HG03095 (cell line): ENCODE results near the gene LRRC8E.

Source experiments
- ATAC-seq: cut with Tn5 transposase; IDR thresholded peaks from one replicate; pipeline ENCODE4 v1.9.1; 2021; ENCODE audit warnings: moderate library complexity; ENCODE audit not compliant: unreplicated experiment

Gene LRRC8E

DNA sequence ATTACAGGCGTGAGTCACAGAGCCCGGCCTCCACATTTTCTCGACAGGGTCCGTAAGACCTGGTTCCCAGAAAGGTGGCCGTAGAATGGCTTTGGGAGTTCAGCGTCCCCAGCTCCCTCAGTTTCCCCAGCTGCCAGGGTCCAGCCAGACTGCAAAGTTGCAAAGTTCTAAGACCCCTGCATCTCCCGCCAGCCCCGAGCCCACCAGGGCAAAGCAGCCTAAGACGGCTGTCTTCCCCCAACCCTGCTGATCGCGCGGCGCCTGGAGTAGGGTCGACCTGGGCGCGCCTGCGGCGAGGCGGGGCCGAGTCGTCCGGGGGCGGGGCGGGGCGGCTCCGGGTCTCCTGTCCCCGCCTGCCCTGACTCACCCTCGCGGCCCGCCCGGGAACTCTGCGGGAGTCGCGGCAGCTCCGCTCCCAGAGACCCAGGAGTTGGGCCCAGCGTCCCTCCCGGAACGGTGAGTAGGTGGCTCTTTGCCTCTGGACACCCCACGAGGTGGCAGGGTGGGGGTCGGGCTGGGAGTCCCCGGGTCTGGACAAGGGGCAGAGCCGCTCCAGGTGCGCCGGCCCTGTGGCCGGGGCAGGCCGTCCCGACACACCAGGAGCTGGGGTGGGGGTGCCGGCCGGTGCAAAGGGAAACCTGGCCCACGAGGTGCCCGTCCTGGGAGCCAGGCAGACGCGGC, at the start of gene LRRC8E:
TSS of gene LRRC8E (plus strand) at position 366 of the 681 bp plus-strand sequence. CDS start 7,094 bp downstream, outside the sequence.
- ATAC-seq, result no peak

DNA sequence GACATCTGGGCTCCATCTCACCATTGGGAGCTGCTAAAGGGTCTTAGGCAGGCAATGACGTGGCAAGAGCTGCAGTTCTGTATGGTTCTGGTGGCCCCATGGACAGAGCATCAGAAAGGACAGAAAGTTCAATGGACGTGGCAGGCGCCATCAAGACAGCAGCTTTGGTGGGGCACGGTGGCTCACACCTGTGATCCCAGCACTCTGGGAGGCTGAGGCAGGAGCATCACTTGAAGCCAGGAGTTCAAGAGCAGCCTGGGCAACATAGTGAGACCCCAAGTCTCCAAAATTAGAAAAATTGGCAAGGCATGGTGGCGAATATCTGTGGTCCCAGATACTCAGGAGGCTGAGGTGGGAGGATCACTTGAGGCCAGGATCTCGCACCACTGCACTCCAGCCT, 48.8 kb upstream of the LRRC8E start:
- ATAC-seq, result no peak

DNA sequence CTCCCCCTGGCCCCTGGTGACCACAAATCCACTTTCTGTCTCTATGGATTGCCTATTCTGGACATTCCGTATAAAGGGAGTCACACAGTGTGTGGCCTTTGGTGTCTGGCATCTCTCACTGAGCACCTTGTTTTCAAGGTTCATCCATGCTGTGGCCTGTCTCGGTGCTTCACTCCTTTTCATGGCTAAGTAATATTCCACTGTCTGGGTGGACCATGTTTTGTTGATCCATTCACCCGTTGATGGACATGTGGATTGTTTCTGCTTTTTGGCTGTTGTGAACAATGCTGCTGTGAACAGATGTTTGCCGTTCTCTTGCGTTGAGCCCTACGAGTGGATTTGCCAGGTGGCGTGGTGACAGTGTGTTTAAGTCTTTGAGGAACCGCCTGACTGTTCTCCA, 47.7 kb upstream of the LRRC8E start:
- no peak for ATAC-seq

DNA sequence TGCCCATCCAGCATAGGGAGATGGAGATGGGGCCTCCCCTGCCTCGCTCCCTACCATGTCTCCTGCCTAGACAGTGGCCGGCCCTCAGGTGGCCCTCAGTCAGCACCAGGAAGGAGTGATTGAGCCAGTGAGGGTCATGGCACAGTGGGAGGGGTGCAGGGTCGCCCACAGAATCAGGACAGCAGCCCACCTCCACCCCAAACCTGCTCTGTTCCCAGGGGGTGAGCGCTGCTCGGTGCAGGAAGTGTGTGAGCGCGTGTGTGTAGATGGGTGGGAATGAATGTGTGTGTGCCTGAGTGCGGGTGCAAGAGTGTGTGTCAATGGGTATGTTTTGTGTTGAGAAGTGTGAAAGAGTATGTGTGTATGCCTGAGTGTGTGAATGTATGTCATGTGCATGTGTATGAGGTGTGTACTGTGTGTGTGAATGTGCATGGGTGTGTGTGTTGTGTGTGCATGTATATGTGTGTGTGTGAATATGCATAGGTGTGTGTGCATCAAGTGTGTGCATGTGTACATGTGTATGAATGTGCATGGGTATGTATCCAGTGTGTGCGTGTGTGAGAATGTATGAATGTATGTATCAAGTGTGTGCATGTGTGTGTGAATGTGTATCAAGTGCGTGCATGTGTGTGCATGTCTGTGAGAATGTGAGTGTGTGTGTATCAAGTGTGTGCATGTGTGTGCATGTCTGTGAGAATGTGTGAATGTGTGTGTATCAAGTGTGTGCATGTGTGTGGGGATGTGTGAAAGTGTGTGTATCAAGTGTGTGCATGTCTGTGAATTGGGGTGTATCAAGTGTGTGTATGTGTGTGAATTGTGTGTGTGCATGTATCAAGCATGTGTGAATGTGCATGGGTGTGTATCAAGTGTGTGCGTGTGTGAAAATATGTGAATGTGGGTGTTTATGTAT, 46.3 kb upstream of the LRRC8E start:
- no peak for ATAC-seq

DNA sequence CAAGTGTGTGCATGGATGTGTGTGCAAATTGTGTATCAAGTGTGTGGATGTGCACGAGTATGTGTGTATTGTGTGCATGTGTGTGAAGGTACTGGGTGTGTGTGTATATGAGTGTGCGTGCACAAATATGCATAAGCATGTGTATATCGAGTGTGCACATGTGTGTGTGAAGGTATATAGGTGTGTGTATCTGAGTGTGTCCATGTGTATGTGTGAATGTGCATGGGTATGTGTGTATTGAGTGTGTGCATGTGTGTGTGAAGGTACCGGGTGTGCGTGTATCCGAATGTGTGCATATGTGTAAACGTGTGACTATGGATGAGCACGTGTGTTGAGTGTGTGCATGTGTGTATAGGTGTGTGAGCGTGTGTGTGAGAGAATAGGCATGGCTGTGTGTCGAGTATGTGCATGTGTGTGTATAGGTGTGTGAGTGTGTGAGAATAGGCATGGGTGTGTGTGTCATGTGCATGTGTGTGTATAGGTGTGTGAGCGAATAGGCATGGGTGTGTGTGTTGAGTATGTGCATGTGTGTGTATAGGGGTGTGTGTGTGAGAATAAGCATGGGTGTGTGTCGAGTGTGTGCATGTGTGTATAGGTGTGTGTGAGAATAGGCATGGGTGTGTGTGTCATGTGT, 45.5 kb upstream of the LRRC8E start:
- no peak for ATAC-seq

DNA sequence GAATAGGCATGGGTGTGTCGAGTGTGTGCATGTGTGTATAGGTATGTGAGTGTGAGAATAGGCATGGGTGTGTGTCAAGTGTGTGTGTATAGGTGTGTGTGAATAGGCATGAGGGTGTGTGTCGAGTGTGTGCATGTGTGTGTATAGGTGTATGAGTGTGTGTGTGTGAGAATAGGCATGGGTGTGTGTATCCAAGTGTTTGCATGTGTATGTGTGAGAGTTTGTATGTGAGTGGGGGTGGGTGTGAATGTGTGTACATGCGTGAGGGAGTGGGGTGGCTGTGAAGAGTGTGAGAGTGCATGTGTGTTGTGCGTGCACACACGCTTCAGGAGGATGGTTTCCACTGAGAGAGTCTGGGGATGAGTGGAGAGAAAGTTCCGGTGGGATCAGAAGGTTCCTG, 44.8 kb upstream of the LRRC8E start:
- no peak for ATAC-seq

DNA sequence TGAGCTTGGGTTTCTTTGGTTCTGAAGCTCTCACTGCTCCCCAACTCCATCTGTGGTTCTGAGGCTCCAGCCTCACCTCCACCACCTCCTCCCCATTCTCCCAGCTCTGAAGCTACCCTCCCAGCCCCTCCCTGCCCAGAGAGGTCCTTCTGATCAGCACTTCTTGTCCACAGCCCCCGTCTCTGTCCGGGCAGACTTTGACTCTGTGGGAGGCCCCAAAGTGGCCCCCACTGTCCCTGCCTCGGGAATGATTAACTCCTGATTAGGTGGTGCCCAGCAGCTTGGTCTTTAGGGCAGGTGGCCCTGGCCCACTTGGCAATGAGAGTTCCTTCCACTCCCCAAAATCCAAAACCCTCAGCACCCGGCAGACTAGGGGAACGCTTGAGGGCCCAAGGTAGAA, 43.9 kb upstream of the LRRC8E start:
- no peak for ATAC-seq

DNA sequence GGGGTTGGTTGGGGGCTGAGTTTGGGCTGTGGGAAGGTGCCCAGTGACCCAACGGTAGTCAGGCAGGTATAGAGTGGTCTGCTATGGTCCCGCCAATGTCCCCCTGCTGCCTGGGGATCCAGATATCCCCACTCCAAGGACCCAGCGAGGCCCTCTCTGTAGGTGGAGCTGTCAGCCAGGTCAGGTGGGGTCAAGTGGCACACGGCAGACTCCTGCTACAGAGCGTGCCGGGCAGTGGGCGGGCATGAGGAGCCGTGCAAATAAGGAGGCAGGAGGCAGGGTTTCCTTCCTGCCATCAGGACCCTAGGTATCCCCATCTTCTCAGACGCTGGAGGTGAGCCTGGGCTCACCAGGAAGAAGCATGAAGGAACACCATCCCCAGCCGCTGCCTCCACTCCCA, 43.4 kb upstream of the LRRC8E start:
- ATAC-seq, result no peak

DNA sequence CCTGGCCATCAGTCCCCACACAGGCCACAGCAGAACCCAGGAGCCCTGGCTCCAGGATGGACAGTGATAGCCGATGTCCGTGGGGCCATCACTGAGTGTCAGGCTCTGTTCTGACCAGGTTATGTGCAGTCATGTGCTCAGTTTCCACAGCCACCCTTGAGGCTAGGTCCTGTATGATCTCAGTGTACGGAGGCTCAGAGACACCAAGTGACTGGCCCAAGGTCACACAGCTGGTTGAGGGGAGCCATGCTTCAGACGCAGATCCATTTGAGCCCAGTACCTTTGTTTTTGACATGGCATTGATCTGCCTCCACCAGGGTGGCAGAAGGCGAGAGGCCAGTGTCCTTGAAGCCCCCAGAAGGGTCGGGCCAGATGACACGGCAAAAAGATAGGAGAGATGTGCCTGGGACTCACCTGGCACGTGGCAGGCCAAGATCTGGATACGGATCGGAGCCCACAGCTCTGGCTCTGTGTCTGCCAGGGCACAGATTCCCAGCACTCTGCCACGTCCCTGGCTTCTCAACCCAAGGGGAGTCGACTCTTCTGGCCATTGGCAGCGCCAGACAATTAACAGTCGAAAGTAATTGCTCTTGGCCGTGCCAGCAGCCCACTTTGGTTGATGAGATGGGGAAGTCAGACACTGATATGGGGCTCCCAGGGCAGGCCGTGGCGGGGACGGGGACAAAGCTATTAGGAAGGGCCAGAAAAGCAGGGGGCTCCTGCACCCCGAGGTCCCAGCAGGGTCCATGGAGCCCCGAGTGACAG, 42.7 kb upstream of the LRRC8E start:
- ATAC-seq, result no peak

DNA sequence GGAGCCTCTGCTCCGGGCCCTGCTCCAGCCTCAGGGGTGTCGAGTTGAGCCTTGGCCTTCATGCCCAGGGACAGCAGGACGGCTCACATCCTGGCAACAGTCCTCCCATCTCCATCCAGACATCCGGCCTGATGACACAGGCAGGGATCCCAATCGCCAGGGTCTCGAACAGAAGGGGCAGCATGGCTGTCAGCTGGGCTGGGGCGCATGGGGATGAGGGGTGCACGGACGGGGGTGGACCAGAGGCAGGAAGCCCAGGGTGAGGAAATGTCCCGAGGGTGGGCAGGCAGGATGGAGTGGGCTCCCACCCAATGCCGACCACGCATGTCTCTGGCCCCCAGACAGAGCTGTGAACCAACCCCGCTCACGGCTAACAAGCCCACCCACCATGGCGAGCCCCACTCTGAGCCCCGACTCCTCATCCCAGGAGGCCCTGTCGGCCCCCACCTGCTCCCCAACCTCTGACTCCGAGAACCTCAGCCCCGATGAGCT, 42.1 kb upstream of the LRRC8E start:
- no peak for ATAC-seq

DNA sequence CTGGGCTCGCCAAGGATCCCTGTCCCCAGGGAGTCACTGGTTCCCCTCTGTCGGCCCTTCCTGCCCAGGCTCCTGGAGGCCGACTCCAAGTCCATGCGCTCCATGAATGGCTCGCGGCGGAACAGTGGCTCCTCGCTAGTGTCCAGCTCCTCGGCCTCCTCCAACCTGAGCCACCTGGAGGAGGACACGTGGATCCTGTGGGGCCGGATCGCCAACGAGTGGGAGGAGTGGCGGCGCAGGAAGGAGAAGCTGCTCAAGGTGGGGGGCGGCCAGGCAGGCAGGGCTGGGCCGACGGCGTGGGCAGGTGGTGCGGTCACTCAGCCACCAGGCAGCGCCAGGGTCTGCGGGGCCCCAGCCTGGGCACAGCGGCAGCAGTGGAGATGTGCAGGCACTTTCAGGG, 40.6 kb upstream of the LRRC8E start:
- no peak for ATAC-seq

DNA sequence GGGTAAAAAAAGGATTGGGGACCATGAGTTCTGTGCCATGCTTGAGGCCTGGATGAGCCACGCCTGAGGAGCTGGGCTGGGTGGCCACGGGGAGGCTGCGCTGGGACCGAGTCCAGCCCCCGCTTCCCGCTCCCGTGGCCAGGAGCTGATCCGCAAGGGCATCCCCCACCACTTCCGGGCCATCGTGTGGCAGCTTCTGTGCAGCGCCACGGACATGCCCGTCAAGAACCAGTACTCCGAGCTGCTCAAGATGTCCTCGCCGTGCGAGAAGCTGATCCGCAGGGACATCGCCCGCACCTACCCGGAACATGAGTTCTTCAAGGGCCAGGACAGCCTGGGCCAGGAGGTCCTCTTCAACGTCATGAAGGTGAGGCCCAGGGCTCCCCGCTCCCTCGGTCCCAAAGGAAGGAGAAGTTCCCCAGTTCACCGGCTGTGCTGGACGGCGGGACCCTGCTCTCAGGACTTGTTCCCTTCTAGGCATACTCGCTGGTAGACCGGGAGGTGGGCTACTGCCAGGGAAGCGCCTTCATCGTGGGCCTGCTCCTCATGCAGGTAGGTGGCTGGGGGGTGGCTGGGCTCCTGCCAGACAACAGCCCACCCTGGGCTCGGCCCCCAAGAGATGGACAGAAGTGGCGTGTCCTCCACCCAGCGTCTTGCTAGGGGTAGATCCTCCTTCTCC, 39.4 kb upstream of the LRRC8E start:
- ATAC-seq, result no peak

DNA sequence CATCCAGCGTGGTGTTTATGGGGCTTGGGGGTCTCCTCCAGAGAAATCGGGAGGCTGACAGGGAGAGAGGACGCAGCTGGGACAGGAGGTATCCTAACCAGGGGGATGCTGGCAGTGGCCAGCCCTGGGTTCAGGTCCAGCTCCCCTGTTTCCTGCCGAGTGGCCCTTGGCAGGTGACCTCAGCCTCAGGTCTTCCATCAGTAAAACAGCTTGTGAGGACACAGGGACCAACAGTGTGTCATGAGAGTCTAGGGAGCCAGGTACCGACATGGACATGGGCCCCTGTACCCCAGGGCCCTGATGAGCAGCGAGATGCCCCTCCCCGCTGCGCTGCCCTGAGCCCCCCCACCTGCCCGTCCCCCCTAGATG, 38.7 kb upstream of the LRRC8E start:
- ATAC-seq, result no peak

DNA sequence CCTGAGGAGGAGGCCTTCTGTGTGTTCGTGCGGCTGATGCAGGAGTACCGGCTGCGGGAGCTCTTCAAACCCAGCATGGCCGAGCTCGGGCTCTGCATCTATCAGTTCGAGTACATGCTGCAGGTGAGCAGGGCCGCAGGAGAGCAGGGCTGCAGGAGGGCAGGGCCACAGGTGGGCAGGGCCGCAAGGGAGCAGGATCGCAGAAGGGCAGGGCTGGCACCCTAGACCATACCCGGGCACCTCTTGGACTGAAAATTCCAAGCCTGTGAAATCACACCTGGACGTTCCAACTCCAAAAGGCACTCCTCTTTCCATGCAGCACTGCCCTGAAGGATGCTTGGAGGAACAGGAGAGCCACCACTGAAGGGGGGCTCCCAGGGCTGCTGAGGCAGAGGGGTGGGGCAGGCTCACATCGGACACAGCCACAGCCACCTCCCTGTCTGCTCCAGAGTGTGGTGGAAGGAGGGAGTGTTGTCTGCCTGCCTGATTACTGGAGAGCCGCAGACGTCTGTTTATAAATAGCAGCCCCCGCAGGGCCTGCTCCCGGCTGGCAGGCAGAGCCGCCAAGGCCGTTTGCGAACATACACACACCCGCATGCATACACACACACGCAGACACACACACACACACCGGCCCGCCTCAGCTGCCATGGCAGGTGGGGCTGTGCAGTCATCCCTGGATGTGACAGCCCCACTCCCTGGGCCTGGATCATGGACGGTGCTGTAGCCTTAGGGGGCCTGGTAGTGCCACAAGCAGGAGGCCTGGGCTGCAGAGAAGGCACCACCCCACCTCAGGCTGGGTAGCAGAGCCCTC, 38.1 kb upstream of the LRRC8E start:
- no peak for ATAC-seq

DNA sequence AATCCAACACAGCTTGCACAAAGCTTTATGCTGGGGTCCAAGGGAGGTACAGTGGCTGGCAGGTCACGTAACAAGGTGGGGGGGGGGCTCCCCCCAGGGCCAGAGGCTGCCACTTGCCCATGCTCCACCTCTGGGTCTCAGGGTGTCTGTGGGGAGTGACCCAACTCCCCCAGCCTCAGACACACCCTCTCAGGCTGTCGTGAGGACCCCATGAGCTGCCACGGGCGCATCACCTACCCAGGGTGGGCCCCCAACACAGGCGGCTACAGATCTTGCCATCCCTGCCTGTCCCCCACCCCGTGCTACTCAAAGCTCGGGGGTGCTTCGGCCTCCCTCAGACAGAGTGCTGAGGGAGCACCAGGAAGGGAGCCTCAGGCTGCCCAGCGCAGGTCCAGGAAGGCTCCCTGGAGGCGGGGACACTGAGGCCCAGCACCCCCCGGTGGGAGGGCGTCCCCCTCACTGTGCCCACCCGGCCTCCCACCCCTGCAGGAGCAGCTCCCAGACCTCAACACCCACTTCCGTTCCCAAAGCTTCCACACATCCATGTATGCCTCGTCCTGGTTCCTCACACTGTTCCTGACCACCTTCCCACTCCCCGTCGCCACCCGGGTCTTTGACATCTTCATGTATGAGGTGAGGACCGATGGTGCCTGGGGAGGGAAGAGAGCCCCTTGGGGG, 37.2 kb upstream of the LRRC8E start:
- ATAC-seq, result no peak

DNA sequence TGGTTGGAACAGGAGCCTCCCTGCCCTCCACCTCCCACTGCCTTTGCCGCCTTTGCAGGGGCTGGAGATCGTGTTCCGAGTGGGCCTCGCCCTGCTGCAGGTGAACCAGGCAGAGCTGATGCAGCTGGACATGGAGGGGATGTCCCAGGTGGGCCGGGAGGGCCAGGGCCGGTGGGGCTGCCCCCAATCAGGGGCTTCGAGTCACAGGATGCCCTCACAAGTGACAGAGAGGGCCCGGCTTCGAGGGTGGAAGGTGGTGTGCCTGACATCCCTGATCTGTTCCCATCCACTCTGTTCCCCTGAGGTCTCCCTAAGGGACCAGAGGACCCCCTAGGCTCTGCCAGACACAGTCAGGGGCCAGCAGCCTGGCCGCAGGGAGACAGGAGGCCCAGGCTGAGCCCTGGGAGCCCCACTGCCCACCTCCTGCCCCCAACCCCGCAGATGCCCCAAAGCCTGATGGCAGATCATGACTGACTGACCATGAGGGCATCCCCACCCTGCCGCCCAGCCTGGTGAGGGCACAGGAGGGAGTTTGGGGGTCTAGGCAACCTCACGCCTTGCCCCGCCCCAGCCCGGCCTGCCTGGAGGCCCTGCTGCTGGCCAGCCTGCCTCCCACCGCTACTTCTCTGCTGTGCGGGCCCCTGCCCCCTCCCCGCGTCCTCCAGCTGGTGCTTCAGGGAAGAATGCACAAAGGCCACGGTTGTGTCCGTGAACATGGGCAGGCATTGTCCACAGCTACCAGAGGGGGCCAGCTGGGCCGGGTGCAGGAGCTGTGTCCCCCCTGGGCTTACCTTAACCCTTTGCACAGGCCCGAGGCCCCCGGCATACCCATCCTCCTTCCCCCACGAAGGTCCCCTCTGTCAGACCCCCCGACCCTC, 36.4 kb upstream of the LRRC8E start:
- ATAC-seq, result no peak

DNA sequence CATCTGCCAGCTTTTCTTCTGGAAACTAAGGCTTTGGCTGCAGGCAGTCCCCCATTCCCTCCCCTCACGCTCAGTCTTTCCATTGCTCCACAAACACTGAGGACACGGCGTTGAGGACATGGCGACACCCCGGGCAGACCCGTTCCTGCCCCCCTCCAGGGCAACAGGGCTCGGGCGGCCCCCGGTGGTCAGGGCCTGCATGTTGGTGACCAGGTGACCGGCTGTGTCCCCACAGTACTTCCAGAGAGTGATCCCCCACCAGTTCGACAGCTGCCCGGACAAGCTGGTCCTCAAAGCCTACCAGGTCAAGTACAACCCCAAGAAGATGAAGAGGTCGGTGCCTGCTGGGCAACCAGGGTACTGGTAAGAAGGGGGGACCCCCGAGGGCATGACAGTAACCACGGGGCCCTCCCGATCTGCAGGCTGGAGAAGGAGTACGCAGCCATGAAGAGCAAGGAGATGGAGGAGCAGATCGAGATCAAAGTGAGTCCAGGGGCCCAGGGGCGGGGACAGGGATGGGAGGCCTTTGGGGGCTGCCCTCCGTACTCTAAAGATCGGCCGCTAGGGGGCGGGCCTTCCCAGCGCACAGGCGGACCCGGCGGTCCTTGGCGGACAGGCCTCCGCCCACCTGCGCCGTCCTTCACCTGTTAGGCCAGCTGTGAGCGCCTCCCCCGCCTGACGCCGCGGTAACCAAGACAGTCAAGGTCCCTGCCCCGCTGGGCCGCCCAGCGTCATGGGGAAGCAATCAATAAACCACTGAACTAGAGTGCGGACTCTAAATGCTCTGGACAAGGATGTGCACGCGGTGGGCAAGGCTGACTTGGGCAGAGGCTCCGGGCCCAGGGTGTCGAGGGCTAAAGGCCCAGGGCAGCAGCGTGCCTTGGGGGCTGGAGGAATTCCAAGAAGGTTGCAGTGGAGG, 35.2 kb upstream of the LRRC8E start:
- no peak for ATAC-seq
